GM19372 (cell line): ENCODE measurements around the gene LIPE.

Source experiments
- ATAC-seq: cut with Tn5 transposase; IDR thresholded peaks from one replicate; pipeline ENCODE4 v1.9.1; 2021; ENCODE audit warnings: mild to moderate bottlenecking, low read depth, moderate library complexity; ENCODE audit not compliant: unreplicated experiment

LIPE gene

DNA sequence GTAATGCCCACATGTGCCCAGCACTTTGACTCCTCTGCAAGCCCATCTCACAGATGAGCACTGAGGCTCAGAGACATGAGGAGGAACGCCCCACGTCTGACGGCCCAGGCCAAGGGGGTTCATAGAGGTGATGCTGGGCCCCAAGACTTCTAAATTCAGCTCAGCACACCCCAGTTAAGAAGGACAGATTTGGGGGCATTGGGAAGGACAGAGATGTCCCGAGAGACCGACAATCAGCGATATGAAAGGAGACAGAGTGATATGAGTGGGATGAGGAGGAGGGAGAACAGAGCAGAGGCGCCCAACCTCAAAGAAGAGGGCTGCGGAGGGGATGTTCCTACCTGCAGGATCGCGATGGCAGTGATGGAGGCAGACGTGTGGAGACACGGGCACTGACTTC, 37.3 kb downstream of the LIPE start, which contains the start of gene CNFN:
Gene CNFN (minus strand): TSS at position 399 of the 400 bp plus-strand sequence. CDS start 1,260 bp downstream, outside the sequence.
- ATAC-seq, result no peak

DNA sequence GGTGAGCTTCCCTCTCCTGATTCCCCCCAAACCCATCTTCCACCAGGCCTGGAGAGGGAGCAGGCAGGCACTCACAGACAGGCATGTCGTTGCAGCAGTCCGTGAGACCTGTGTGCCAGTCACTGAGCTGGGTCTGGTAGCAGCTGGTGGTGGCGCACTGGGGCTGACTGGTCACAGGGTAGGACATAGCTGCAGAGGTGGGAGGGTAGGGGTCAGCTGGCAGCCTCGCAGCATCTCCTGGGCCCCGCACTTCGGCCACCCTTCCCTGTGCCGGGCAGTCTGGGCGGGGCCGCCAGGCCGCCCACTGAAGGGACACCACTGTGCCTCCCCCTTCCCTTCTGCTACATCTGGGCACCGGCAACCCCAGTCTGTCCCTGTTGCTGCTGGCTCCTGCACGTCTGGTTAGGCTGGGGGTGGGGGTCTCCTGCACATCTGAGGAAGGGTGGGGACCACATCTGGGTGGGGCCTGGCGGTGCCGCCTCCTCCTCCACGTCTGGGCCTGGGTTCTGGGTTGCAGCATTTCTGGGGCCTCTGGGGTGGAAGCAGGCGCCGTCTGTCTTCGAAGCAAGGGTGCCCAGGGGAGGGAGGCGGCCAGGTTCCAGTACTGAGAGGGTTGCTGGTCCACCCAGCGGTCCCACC, 38.2 kb downstream of the LIPE start:
- no peak for ATAC-seq

DNA sequence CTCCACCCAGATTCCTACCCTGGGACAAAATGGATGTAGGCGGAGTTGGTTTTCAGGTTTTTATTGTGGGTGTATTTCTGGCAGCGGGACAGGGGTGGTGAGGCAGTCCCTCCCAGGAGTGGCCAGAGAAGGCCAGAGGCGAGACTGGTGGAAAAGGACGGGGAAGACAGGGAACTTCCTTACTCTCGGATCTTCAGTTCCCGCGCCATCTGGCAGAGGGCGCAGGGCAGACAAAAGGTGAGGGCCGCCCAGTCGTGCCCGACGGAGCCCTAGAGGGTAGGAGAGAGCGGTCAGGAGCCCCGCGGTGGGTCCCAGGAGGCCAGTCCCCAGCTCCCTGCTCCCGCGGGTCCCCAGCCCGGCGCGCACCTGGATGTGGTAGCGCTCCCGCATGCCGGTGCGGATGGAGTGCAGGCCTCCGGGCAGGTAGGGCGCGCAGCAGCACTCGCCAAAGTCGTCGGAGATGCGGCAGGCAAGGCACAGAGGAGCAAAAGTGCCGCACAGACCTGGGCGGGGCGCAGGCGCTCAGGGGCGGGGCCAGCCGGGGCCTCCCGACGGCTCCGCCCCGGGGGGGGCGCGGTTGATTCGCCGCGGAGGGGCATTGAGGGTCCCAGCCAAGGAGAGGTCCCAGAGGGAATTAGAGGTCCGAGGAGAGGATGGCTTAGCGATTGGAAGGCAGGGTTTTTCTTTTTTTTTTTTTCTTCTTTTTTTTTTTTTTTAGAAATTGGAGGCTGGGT, 40.0 kb downstream of the LIPE start:
- no peak for ATAC-seq

DNA sequence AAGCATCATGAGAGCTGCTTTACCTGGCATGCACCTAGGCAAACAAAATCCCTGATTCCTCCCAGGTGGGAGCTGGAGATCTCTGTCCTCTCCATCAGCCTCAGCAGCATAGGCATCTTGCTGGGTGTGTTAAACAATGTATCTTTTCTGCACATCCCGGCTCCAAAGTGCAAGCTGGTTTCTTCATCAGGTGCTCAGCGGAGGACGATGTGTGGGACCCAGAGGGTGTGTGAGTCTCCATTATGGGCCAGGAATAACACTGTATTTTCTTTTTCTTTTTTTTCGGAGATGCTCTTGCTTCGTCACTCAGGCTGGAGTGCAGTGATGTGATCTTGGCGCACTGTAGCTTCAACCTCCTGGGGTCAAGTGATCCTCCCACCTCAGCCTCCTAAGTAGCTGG, 47.0 kb downstream of the LIPE start:
- ATAC-seq, result no peak

DNA sequence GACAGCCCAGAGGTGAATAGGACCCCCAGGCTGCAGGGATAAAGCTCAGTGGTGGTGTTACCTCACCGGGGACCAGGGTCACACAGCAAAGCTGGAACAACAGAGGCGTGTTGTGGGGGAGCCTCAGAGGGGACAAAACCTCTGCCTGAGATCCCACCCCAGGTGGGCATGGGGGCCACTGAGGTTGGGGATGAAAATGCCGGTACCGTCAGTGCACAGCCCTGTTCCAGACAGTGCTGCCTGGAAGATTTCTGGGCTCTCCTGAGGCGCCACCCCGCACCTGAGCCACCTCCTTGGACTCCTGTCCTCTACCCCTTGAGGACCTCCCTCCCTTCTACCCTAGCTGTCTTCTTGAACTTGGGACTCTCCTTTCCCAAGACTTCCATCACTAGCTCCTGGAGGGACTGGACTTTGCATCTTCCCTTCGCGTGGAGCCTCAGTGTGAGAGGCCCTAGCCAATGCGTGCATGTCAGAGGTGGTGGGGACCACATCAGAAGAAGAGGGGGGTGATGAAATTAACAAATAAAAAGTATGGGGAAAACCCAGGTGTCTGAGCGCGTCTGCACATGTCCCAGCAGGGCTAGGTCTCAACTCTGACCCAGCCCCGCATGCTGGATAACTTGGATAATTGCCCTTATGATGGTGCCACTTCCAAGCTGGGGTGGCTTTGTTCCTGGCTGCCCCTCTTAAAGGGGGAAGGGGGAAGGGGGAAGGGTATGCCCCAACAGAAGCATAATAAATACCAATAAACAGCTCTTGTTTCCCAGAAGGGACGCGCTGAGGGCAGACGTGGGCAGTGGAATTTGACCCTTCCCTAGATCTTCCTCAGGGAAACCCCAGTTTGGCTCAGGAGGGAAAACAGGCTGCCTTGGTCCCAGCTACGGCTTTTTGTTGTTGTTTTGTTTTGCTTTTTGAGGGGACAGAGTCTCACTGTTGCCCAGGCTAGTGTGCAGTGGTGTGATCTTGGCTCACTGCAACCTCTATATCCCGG, 48.7 kb downstream of the LIPE start:
- ATAC-seq, result no peak

GRCh38 chr19:42376177-42376555, 51.0 kb downstream of the LIPE start:
- no peak for ATAC-seq

DNA sequence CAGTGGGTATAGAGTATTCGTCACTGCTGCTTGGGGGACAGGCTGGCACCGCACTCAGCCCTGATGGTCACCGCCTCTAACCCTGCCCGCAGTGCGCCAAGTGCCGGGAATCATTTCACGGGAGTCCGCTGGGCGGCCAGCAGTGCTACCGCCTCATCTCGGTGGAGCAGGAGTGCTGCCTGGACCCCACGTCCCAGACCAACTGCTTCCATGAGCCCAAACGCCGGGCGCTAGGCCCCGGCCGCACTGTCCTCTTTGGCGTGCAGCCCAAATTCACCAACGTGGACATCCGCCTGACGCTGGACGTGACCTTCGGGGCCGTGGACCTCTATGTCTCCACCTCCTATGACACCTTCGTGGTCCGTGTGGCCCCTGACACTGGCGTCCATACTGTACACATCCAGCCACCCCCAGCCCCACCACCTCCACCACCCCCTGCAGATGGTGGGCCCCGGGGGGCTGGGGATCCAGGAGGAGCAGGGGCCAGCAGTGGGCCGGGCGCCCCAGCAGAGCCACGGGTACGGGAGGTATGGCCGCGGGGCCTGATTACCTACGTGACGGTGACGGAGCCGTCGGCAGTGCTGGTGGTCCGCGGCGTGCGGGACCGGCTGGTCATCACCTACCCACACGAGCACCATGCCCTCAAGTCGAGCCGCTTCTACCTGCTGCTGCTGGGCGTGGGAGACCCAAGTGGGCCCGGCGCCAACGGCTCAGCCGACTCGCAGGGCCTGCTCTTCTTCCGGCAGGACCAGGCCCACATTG, 51.6 kb downstream of the LIPE start:
- ATAC-seq, result no peak

- no peak for ATAC-seq
Observed at GRCh38 chr19:42374826-42375376, 52.3 kb downstream of the LIPE start.

DNA sequence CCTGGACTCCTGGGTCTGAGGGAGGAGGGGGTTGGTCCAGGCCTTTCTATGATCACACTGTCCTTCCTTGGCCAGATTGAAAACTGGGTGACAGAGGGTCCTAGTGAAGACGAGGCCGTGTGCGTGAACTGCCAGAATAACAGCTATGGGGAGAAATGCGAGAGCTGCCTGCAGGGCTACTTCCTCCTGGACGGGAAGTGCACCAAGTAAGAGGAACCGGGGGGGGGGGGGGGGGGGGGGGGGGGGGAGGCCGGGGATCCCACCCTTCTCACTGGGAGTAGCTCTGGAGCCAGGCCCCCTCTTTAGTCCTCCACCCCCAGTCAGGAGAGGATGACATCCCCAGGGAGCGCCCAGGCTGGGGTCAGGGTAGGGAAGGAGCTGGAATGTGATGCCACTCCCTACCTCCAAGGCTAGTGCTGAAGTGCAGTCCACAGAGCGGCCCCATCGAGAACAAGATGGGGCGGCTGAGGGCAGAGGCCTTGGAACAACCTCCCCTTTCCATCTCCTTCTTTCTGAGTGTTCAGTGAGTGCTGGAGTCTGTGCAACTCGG, 56.5 kb downstream of the LIPE start:
- ATAC-seq, result no peak

DNA sequence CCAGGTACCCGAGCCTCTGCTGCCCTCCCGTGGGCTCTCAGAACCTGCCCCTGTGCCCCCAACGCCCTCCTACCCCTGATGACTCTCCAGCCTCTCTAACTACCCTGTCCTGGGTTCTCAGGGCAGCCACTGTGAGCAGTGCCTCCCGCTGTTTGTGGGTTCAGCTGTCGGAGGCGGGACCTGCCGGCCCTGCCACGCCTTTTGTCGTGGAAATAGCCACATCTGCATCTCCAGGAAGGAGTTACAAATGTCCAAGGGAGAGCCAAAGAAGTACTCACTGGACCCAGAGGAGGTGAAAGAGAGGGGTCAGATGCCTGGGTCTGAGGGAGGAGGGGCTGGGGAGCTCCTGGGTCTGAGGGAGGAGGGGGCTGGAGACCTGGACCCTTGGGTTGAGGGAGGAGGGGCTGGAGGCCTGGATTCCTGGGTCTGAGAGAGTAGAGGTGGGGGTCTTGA, 57.1 kb downstream of the LIPE start:
- ATAC-seq, result no peak

- no peak for ATAC-seq
Observed at GRCh38 chr19:42369433-42370067, 57.6 kb downstream of the LIPE start.

DNA sequence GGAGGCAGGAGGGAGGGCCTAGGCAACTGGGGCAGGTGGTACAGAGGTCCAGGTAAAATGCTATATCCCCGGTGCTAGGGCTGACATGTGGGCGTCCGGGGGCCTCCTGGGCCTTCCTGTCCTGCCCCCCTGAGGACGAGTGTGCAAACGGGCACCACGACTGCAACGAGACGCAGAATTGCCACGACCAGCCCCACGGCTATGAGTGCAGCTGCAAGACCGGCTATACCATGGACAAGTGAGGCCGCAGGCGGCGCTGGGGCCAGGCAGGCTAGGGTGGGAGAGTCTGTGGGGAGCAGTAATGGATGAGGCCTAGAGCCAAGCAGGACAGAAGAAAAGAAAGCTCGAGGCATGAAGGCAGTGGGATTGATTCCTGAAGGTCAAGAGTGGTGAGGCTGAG, 58.4 kb downstream of the LIPE start:
- no peak for ATAC-seq

DNA sequence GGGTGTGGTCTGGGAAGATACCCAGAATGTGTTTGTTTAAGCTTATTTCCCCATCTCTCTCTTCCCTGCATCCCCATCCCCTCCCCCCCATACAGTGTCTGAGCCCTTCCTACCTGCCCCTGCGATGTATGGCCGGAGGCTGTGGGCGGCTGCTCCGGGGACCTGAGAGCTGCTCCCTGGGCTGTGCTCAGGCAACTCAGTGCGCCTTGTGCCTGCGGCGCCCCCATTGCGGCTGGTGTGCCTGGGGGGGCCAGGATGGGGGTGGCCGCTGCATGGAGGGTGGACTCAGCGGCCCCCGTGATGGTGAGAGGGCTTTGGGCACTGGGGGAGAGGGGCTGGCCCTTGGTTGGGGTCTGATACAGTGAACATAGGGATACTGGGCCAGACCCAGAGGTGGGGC, 58.8 kb downstream of the LIPE start:
- no peak for ATAC-seq

- no peak for ATAC-seq
Observed at GRCh38 chr19:42367929-42368328, 59.3 kb downstream of the LIPE start.

DNA sequence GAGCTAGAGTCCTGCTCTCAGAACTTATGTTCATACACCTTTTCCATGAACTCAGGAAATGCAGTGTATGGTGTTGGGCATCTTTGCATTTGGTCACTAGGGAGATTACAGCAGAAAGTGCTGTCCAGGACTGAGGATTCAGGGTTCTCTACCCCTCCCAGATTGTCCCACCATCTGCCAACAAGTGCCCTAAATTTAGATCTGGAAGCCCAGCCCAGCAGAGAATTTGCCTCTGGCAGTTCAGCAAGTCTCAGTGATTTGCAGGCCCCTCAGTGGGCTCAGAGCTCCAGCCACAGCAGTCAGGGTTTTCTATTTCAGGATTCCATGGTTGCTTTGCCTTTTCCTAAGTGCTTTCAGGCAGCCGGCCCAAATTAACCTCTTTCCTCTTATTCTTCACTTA, 60.5 kb downstream of the LIPE start:
- no peak for ATAC-seq

GRCh38 chr19:42363614-42364346, 63.4 kb downstream of the LIPE start:
- ATAC-seq, result no peak

GRCh38 chr19:42362891-42363440, 64.2 kb downstream of the LIPE start:
- no peak for ATAC-seq

DNA sequence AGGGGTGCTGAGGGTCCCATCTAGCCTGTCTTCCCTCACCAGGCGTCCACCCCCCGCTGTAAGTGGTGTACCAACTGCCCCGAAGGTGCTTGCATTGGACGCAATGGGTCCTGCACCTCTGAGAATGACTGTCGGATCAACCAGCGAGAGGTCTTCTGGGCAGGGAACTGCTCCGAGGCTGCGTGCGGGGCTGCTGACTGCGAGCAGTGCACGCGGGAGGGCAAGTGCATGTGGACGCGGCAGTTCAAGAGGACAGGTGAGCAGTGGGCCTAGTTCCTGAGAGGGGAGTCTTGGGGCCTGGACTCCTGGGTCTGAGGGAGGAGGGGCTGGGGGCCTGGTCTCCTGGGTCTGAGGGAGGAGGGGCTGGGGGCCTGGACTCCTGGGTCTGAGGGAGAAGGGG, 64.8 kb downstream of the LIPE start:
- no peak for ATAC-seq
